Muscle of arm (tissue), 12 donors: ENCODE data around the gene ZNF423. TPM values are rescaled to one million over a fixed set of nuclear protein-coding genes. Genes with fewer than 3 reads are reported as not detected.
"Not testable (repeated sequence)": the region's sequence is repeated elsewhere in the genome, so short reads cannot be mapped to it uniquely, and the experiment has no call there.

Source experiments
- DNase-seq: peaks from one replicate; pipeline ENCODE4 v3.0.0-alpha.2; 2013
- polyA plus RNA-seq, 12 donors: library from polyadenylated mRNA; unstranded; fragments of 120-200 nt; gene quantifications; one replicate each; pipeline ENCODE4 v1.2.1, GENCODE V29; 2013; ENCODE audit not compliant: insufficient read length in 12 of 12

ZNF423 gene
- polyA plus RNA-seq, 12 donors, result 22.6 to 37.5 (median 25.9) TPM; not detected in 1

- DNase-seq, result no peak
Observed at GRCh38 chr16:49519008-49519656, 336.8 kb downstream of the ZNF423 start.

GRCh38 chr16:49516382-49517036 lies 339.4 kb downstream of the ZNF423 start:
- no peak for DNase-seq

- DNase-seq, result no peak
Observed at GRCh38 chr16:49515861-49516260, 340.1 kb downstream of the ZNF423 start.

GRCh38 chr16:49515016-49515565 lies 340.8 kb downstream of the ZNF423 start:
- no peak for DNase-seq

GRCh38 chr16:49514073-49514980 lies 341.6 kb downstream of the ZNF423 start:
- no peak for DNase-seq

- no peak for DNase-seq
Observed at GRCh38 chr16:49513040-49513439, 342.9 kb downstream of the ZNF423 start.

GRCh38 chr16:49510654-49511305 lies 345.1 kb downstream of the ZNF423 start:
- no peak for DNase-seq

- no peak for DNase-seq
Observed at GRCh38 chr16:49510141-49510540, 345.8 kb downstream of the ZNF423 start.

GRCh38 chr16:49506058-49507013 lies 349.6 kb downstream of the ZNF423 start:
- not testable (repeated sequence) for DNase-seq

- DNase-seq, result no peak
Observed at GRCh38 chr16:49505556-49505955, 350.4 kb downstream of the ZNF423 start.

GRCh38 chr16:49504626-49505025 lies 351.3 kb downstream of the ZNF423 start:
- DNase-seq, result no peak

GRCh38 chr16:49504023-49504364 lies 351.9 kb downstream of the ZNF423 start:
- no peak for DNase-seq

- no peak for DNase-seq
Observed at GRCh38 chr16:49503256-49504022, 352.5 kb downstream of the ZNF423 start.

GRCh38 chr16:49502136-49502881 lies 353.6 kb downstream of the ZNF423 start:
- no peak for DNase-seq

- DNase-seq, result no peak
Observed at GRCh38 chr16:49499869-49500610, 355.9 kb downstream of the ZNF423 start.

- DNase-seq, result no peak
Observed at GRCh38 chr16:49499414-49499785, 356.5 kb downstream of the ZNF423 start.

GRCh38 chr16:49498666-49499413 lies 357.1 kb downstream of the ZNF423 start:
- no peak for DNase-seq

- no peak for DNase-seq
Observed at GRCh38 chr16:49498264-49498663, 357.6 kb downstream of the ZNF423 start.
